GM12878 (cell line): Measurements from ENCODE around the gene SPIC. TPM values are rescaled to one million over a fixed set of nuclear protein-coding genes. Genes with fewer than 3 reads are reported as not detected.

ENCODE experiments used
- ATAC-seq: fragments of 200-7000 bp; cut with Tn5 transposase; 3 replicates; pipeline ENCODE4 v1.9.1; 2020; ENCODE audit warnings: mild to moderate bottlenecking, moderate library complexity
- BruUV-seq: library from RNA; stranded (reverse); fragments of 400-500 nt; replicated peaks from 2 replicates; lab custom pipeline; 2021; lab: Mats Ljungman, UMichigan
- CTCF ChIA-PET: fragments of 300-600 bp; sonication (Branson Sonifier 250); formaldehyde crosslinking; extraction: SDS; loops from one replicate; lab custom pipeline; 2021; ENCODE audit warnings: inconsistent platforms; lab: Yijun Ruan, JAX
- POLR2A ChIA-PET: fragments of 350-600 bp; formaldehyde crosslinking; extraction: SDS; loops from one replicate; lab custom pipeline; 2021; ENCODE audit warnings: inconsistent platforms; lab: Charles Lee
- RAD21 ChIA-PET: fragments of 300-600 bp; sonication (Branson Sonifier 250); formaldehyde crosslinking; loops from one replicate; lab custom pipeline; 2023; ENCODE audit warnings: antibody characterized with exemption; ENCODE audit not compliant: unreplicated experiment; lab: Charles Lee
- SMC1A ChIA-PET: fragments of 300-600 bp; sonication (Branson Sonifier 250); formaldehyde crosslinking; loops from one replicate; lab custom pipeline; 2023; ENCODE audit not compliant: unreplicated experiment, uncharacterized antibody; lab: Charles Lee
- DNase-seq: peaks from one replicate; pipeline ENCODE4 v3.0.0-alpha.2; 2011; ENCODE audit warnings: low read depth, low spot score
- FAIRE-seq: peaks from 3 replicates; lab custom pipeline; 2011; peaks lifted over from hg19 to GRCh38; lab: Jason Lieb, UNC
- H2AFZ ChIP-seq: 2 replicates; pipeline ENCODE4 v1.6.0; 2011; ENCODE audit warnings: low read depth, low read length, control low read depth; ENCODE audit not compliant: control insufficient read depth
- H3K27ac ChIP-seq: 2 replicates; pipeline ENCODE4 v1.5.1; 2011; ENCODE audit warnings: control low read depth; ENCODE audit not compliant: control insufficient read depth, insufficient read depth
- H3K27me3 ChIP-seq, 2 experiments: replicated peaks in 1 of 2; 2 replicates each; pipeline versions ENCODE4 v1.6.0 to v1.6.1; 2011; ENCODE audit warnings: low read length in 1 of 2; ENCODE audit not compliant: control insufficient read depth in 2 of 2, insufficient read depth in 2 of 2
- H3K36me3 ChIP-seq, 2 experiments: 2 replicates each; pipeline ENCODE4 v1.5.1; 2011; ENCODE audit warnings: low read length in 1 of 2; ENCODE audit not compliant: control insufficient read depth in 2 of 2, insufficient read depth in 2 of 2
- H3K4me1 ChIP-seq: 2 replicates; pipeline ENCODE4 v1.6.1; 2011; ENCODE audit warnings: mild to moderate bottlenecking, low read length, moderate library complexity, mixed read lengths; ENCODE audit not compliant: control insufficient read depth, insufficient read depth
- H3K4me2 ChIP-seq: 2 replicates; pipeline ENCODE4 v1.6.0; 2011; ENCODE audit warnings: control low read depth; ENCODE audit not compliant: control insufficient read depth, insufficient read depth
- H3K4me3 ChIP-seq: fragments of 200-600 bp; sonication (generic); 2 replicates; pipeline ENCODE4 v1.5.1; 2016
- H3K79me2 ChIP-seq: 2 replicates; pipeline ENCODE4 v1.6.0; 2011; ENCODE audit warnings: low read length; ENCODE audit not compliant: control insufficient read depth, insufficient read depth
- H3K9ac ChIP-seq: 2 replicates; pipeline ENCODE4 v1.8.0; 2011; ENCODE audit warnings: low read length, control low read depth, mixed read lengths; ENCODE audit not compliant: control insufficient read depth, insufficient read depth
- H3K9me3 ChIP-seq: replicated peaks from 3 replicates; pipeline ENCODE4 v1.5.1; 2011; ENCODE audit warnings: mild to moderate bottlenecking, low read length; ENCODE audit not compliant: control insufficient read depth, insufficient read depth
- H4K20me1 ChIP-seq: 2 replicates; pipeline ENCODE4 v1.6.0; 2011; ENCODE audit not compliant: control insufficient read depth, insufficient read depth
- ASH2L ChIP-seq: fragments of 300-600, 200-600 bp; sonication (generic); IDR thresholded peaks from 2 replicates; pipeline ENCODE4 v1.6.1; 2017; ENCODE audit warnings: low read depth, mild to moderate bottlenecking, borderline replicate concordance
- BRCA1 ChIP-seq: IDR thresholded peaks from 2 replicates; pipeline ENCODE4 v1.6.1; 2011; ENCODE audit warnings: low read depth, low read length, improper control_type of control experiment
- CBX3 ChIP-seq: fragments of 200-600 bp; sonication (generic); IDR thresholded peaks from 2 replicates; pipeline ENCODE4 v1.6.1; 2016; ENCODE audit warnings: low read depth, borderline replicate concordance
- CBX5 ChIP-seq: sonication (generic); IDR thresholded peaks from 2 replicates; pipeline ENCODE4 v1.6.1; 2016; ENCODE audit warnings: low read depth, moderate library complexity, mild to moderate bottlenecking, inconsistent platforms
- CHD1 ChIP-seq: IDR thresholded peaks from 2 replicates; pipeline ENCODE4 v1.6.1; 2012; ENCODE audit warnings: low read depth, low read length, improper control_type of control experiment
- GATAD2B ChIP-seq: fragments of 450-650 bp; conservative IDR thresholded peaks from 2 replicates; pipeline ENCODE4 v1.6.1; 2017; ENCODE audit warnings: low read depth, mild to moderate bottlenecking, moderate library complexity
- HDAC6 ChIP-seq: fragments of 200-600 bp; sonication (generic); IDR thresholded peaks from one replicate; pipeline ENCODE4 v1.8.0; 2017; ENCODE audit warnings: antibody characterized with exemption; ENCODE audit not compliant: unreplicated experiment
- MTA2 ChIP-seq: fragments of 450-650 bp; IDR thresholded peaks from 2 replicates; pipeline ENCODE4 v1.6.1; 2016; ENCODE audit warnings: low read depth, mild to moderate bottlenecking, moderate library complexity
- ZBED1 ChIP-seq: IDR thresholded peaks from 2 replicates; pipeline ENCODE4 v1.6.1; 2016; ENCODE audit warnings: borderline replicate concordance
- WGBS: methylation state at CpG from one replicate; pipeline ENCODE4 v1.1.6; 2016; ENCODE audit warnings: low lambda C conversion rate; ENCODE audit not compliant: insufficient replicate concordance, insufficient coverage; ENCODE audit errors: missing lambda C conversion rate; 5-methylcytosine and 5-hydroxymethylcytosine counted together
- in situ Hi-C: fragments of 300-500 bp; cut with MboI; formaldehyde crosslinking; loops from 9 replicates; pipeline ENCODE4 v1.14.3; 2018; ENCODE audit warnings: mixed read lengths
- intact Hi-C: fragments of 100-400 bp; cut with micrococcal nuclease; formaldehyde crosslinking; loops from one replicate; pipeline ENCODE4 v1.14.2; 2022; ENCODE audit not compliant: unreplicated experiment
- polyA plus RNA-seq, 11 experiments: library from polyadenylated mRNA; depleted of rRNA in 4 of 11; unstranded in 6 of 11; stranded (reverse) in 5 of 11; fragments of >200 nt; fragmentation: Nextera tagmentation in 4 of 11; fragmentation: Illumina TruSeq in 1 of 11; extraction: Ambion mirVana in 4 of 11; extraction: Trizol in 1 of 11; gene quantifications; 1 replicate in 1 of 11; 2 replicates in 10 of 11; pipeline versions ENCODE4 v1.2.1 to v1.2.3, GENCODE V29; 2011 to 2016; ENCODE audit warnings: inconsistent platforms in 2 of 11, missing spikeins in 2 of 11, low read depth in 1 of 11
- total RNA-seq, 4 experiments: library from RNA; depleted of rRNA in 3 of 4; stranded (reverse); fragments of >200 nt in 3 of 4; fragmentation: Illumina TruSeq in 1 of 4; extraction: Trizol in 1 of 4; gene quantifications; 2 replicates each; pipeline versions ENCODE4 v1.2.1 to v1.2.3, GENCODE V29; 2013 to 2021
- TF ChIP-seq, protein P1 (sequence below): IDR thresholded peaks from 2 replicates; pipeline ENCODE4 v1.6.1; 2012; ENCODE audit warnings: low read depth, low read length, improper control_type of control experiment
- TF ChIP-seq, protein P2 (sequence below): IDR thresholded peaks from 2 replicates; pipeline ENCODE4 v1.6.1; 2011; ENCODE audit warnings: borderline replicate concordance, low read depth, mild to moderate bottlenecking, moderate library complexity, mixed read lengths, low read length; ENCODE audit not compliant: insufficient read depth; ENCODE audit errors: extremely low read length
- TF ChIP-seq, protein P3 (sequence below): fragments of 450-650 bp; IDR thresholded peaks from 2 replicates; pipeline ENCODE4 v1.6.1; 2016; ENCODE audit warnings: mild to moderate bottlenecking, moderate library complexity, borderline replicate concordance

The SPIC gene
- total and polyA plus RNA-seq, 10 of the 15 experiments (the other 5 are each of a cell fraction or from before 2014, with no cell fraction given) = 0.07 to 2.2 (median 0.18) TPM; not detected in 4

DNA sequence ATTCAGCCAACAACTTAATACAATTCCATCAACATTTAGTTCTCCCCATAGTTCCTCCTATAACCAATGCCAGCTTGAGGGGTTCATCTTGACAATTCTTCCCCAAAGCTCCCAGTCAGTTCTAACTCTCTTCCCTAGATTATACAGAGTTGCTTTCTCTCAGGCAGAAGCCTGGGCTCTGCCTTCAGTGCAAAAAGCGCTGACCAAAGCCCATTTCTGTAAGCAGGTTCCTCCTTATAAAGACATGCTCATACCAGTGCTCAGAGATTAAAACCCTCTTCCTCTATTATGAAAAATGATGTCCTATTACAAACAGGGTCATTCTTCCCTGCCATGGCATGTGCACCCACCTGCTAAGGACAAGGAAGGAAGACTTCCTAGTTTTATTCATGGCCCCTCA lies 16.2 kb downstream of the SPIC start (continued):
- TF ChIP-seq, protein P1, sequence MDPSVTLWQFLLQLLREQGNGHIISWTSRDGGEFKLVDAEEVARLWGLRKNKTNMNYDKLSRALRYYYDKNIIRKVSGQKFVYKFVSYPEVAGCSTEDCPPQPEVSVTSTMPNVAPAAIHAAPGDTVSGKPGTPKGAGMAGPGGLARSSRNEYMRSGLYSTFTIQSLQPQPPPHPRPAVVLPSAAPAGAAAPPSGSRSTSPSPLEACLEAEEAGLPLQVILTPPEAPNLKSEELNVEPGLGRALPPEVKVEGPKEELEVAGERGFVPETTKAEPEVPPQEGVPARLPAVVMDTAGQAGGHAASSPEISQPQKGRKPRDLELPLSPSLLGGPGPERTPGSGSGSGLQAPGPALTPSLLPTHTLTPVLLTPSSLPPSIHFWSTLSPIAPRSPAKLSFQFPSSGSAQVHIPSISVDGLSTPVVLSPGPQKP = no peak

DNA sequence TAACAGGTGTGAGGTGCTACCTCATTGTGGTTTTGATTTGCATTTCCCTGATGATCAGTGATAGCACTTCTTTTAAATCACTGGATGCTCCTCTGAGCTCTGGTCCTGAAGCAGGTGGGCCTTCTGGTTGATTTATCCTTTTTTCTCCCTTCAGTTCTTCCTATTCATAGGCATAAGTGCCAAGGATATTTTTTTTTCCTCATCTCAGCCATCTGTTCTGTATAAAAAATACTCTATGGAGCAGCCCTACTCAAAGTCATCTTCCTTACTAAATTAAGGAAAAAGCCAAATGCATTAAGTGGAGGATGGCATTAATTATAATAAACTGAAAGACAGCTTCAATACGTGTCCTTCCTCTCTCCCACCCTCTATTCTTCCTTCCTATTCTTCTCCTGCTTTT lies 18.4 kb downstream of the SPIC start:
- no peak for ATAC-seq

More for the DNA sequence above, 18.4 kb downstream of the SPIC start:
- no peak overlapping the region for H3K4me3 ChIP-seq
- no TSS peak for BruUV-seq
- ChIA-PET CTCF (no interaction called here), POLR2A (no interaction called here), SMC1A (interaction anchor here (0.8 kb wide), 1 partner anchor 79 kb away, joined by 3 read pairs; no protein-coding TSS in a partner anchor), RAD21 (no interaction called here)
- H3K79me2 ChIP-seq = no peaks in the 10 kb centered on the region
- H2AFZ ChIP-seq = no peak overlapping the region
- H3K9me3 ChIP-seq = no peaks in the 10 kb centered on the region
- no peaks in the 10 kb centered on the region for H4K20me1 ChIP-seq
- in situ Hi-C loops = no loop called here
- DNase-seq (no peak), FAIRE-seq (no peak)
- no peaks in the 10 kb centered on the region for H3K36me3 ChIP-seq
- 24% methylated on average over 1 of the region's 1 CpG for WGBS
- no peaks in the 10 kb centered on the region for H3K4me1 ChIP-seq
- intact Hi-C loops = loop anchor here (5.0 kb wide), 2 partner anchors 264 to 404 kb away; no protein-coding TSS in a partner anchor
- no peak overlapping the region for H3K9ac ChIP-seq
- H3K27ac ChIP-seq = no peak overlapping the region
- H3K27me3 ChIP-seq = no peaks in the 10 kb centered on the region
- H3K4me2 ChIP-seq = no peak overlapping the region
- TF ChIP-seq, protein P1 = no peak
- TF ChIP-seq GATAD2B (no peak), BRCA1 (no peak), MTA2 (no peak), ZBED1 (no peak), ASH2L (no peak), CBX5 (no peak), HDAC6 (no peak), CHD1 (no peak), CBX3 (no peak)
- TF ChIP-seq, protein P2, sequence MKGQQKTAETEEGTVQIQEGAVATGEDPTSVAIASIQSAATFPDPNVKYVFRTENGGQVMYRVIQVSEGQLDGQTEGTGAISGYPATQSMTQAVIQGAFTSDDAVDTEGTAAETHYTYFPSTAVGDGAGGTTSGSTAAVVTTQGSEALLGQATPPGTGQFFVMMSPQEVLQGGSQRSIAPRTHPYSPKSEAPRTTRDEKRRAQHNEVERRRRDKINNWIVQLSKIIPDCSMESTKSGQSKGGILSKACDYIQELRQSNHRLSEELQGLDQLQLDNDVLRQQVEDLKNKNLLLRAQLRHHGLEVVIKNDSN = no peak
- TF ChIP-seq, protein P3, sequence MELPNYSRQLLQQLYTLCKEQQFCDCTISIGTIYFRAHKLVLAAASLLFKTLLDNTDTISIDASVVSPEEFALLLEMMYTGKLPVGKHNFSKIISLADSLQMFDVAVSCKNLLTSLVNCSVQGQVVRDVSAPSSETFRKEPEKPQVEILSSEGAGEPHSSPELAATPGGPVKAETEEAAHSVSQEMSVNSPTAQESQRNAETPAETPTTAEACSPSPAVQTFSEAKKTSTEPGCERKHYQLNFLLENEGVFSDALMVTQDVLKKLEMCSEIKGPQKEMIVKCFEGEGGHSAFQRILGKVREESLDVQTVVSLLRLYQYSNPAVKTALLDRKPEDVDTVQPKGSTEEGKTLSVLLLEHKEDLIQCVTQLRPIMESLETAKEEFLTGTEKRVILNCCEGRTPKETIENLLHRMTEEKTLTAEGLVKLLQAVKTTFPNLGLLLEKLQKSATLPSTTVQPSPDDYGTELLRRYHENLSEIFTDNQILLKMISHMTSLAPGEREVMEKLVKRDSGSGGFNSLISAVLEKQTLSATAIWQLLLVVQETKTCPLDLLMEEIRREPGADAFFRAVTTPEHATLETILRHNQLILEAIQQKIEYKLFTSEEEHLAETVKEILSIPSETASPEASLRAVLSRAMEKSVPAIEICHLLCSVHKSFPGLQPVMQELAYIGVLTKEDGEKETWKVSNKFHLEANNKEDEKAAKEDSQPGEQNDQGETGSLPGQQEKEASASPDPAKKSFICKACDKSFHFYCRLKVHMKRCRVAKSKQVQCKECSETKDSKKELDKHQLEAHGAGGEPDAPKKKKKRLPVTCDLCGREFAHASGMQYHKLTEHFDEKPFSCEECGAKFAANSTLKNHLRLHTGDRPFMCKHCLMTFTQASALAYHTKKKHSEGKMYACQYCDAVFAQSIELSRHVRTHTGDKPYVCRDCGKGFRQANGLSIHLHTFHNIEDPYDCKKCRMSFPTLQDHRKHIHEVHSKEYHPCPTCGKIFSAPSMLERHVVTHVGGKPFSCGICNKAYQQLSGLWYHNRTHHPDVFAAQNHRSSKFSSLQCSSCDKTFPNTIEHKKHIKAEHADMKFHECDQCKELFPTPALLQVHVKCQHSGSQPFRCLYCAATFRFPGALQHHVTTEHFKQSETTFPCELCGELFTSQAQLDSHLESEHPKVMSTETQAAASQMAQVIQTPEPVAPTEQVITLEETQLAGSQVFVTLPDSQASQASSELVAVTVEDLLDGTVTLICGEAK = no peak
- TF ChIP-seq, all 136 proteins: peak for 0
